HUES6 (cell line): Measurements from ENCODE around the gene FOXN1.

Source experiments
- H3K27ac ChIP-seq: 2 replicates; pipeline ENCODE4 v1.7.0; 2013; ENCODE audit warnings: low read depth, mild to moderate bottlenecking, low read length, inconsistent platforms
- H3K27me3 ChIP-seq: 2 replicates; pipeline ENCODE4 v1.6.1; 2013; ENCODE audit warnings: low read length; ENCODE audit not compliant: control insufficient read depth, insufficient read depth
- H3K36me3 ChIP-seq: 2 replicates; pipeline ENCODE4 v1.6.1; 2013; ENCODE audit warnings: low read length; ENCODE audit not compliant: control insufficient read depth, insufficient read depth
- H3K4me1 ChIP-seq: 2 replicates; pipeline ENCODE4 v1.6.1; 2013; ENCODE audit warnings: low read length; ENCODE audit not compliant: control insufficient read depth, insufficient read depth
- H3K4me3 ChIP-seq: 2 replicates; pipeline ENCODE4 v1.5.1; 2013; ENCODE audit warnings: low read depth, low read length
- H3K9ac ChIP-seq: one replicate; pipeline ENCODE4 v1.6.1; 2013; ENCODE audit warnings: mild to moderate bottlenecking, low read length
- H3K9me3 ChIP-seq: 2 replicates; pipeline ENCODE4 v1.6.1; 2013; ENCODE audit warnings: low read depth, low read length; ENCODE audit not compliant: control insufficient read depth, insufficient read depth

Gene FOXN1

GRCh38 chr17:28536532-28537218, 30.5 kb downstream of the FOXN1 start:
- Histone ChIP-seq H3K27me3 (no peaks in the 10 kb centered on the region), H3K9me3 (no peaks in the 10 kb centered on the region), H3K9ac (no peak overlapping the region), H3K4me3 (no peak overlapping the region), H3K4me1 (0 out of 2 replicates have a peak, but pooled peaks cover 5% of the 10 kb centered on the region), H3K36me3 (no peaks in the 10 kb centered on the region), H3K27ac (no peak overlapping the region)

- H3K4me1 ChIP-seq: 0 out of 2 replicates have a peak, but pooled peaks cover 5% of the 10 kb centered on the region
- H3K36me3 ChIP-seq: no peaks in the 10 kb centered on the region
- H3K4me3 ChIP-seq: no peak overlapping the region
- H3K9ac ChIP-seq: no peak overlapping the region
- H3K9me3 ChIP-seq: no peaks in the 10 kb centered on the region
- no peaks in the 10 kb centered on the region for H3K27me3 ChIP-seq
- H3K27ac ChIP-seq: no peak overlapping the region
Observed at GRCh38 chr17:28537219-28537610, 31.1 kb downstream of the FOXN1 start.

GRCh38 chr17:28538296-28538895, 32.2 kb downstream of the FOXN1 start:
- Histone ChIP-seq H3K36me3 (no peaks in the 10 kb centered on the region), H3K27ac (no peak overlapping the region), H3K4me3 (no peak overlapping the region)

GRCh38 chr17:28540231-28540630, 34.1 kb downstream of the FOXN1 start:
- H3K4me3 ChIP-seq: no peak overlapping the region
- peaks cover 11% of the 10 kb centered on the region for H3K4me1 ChIP-seq
- no peak overlapping the region for H3K27ac ChIP-seq
- H3K9ac ChIP-seq: no peak overlapping the region
- H3K36me3 ChIP-seq: no peaks in the 10 kb centered on the region
- H3K9me3 ChIP-seq: no peaks in the 10 kb centered on the region
- no peaks in the 10 kb centered on the region for H3K27me3 ChIP-seq

More at GRCh38 chr17:28538296-28538895, 32.2 kb downstream of the FOXN1 start:
- Histone ChIP-seq H3K9me3 (no peaks in the 10 kb centered on the region), H3K27me3 (no peaks in the 10 kb centered on the region), H3K4me1 (no peaks in the 10 kb centered on the region), H3K9ac (no peak overlapping the region)

- no peak overlapping the region for H3K9ac ChIP-seq
- H3K27me3 ChIP-seq: no peaks in the 10 kb centered on the region
- no peak overlapping the region for H3K4me3 ChIP-seq
- H3K9me3 ChIP-seq: no peaks in the 10 kb centered on the region
- H3K27ac ChIP-seq: no peak overlapping the region
- H3K36me3 ChIP-seq: peaks cover 2% of the 10 kb centered on the region; the same call in 1 of the 2 replicates
- peaks cover 14% of the 10 kb centered on the region for H3K4me1 ChIP-seq
Observed at GRCh38 chr17:28541439-28541838, 35.3 kb downstream of the FOXN1 start.

- no peaks in the 10 kb centered on the region for H3K9me3 ChIP-seq
- H3K27ac ChIP-seq: no peak overlapping the region
- no peaks in the 10 kb centered on the region for H3K27me3 ChIP-seq
- H3K4me1 ChIP-seq: peaks cover 21% of the 10 kb centered on the region
- no peak overlapping the region for H3K9ac ChIP-seq
- H3K4me3 ChIP-seq: no peak overlapping the region
- H3K36me3 ChIP-seq: peaks cover 11% of the 10 kb centered on the region; the same call in 1 of the 2 replicates
Observed at GRCh38 chr17:28544402-28545140, 38.4 kb downstream of the FOXN1 start.

- peaks cover 11% of the 10 kb centered on the region; the same call in 1 of the 2 replicates for H3K36me3 ChIP-seq
- H3K4me3 ChIP-seq: no peak overlapping the region
- no peaks in the 10 kb centered on the region for H3K27me3 ChIP-seq
- H3K27ac ChIP-seq: no peak overlapping the region
- no peak overlapping the region for H3K9ac ChIP-seq
- H3K4me1 ChIP-seq: peaks cover 23% of the 10 kb centered on the region
- no peaks in the 10 kb centered on the region for H3K9me3 ChIP-seq
Observed at GRCh38 chr17:28545141-28545503, 39.0 kb downstream of the FOXN1 start.

- H3K4me1 ChIP-seq: peaks cover 23% of the 10 kb centered on the region
- no peak overlapping the region for H3K4me3 ChIP-seq
- H3K27ac ChIP-seq: no peak overlapping the region
- H3K27me3 ChIP-seq: no peaks in the 10 kb centered on the region
- H3K9ac ChIP-seq: no peak overlapping the region
- no peaks in the 10 kb centered on the region for H3K9me3 ChIP-seq
- H3K36me3 ChIP-seq: peaks cover 11% of the 10 kb centered on the region; the same call in 1 of the 2 replicates
Observed at GRCh38 chr17:28545787-28546415, 39.8 kb downstream of the FOXN1 start.

GRCh38 chr17:28547096-28547622, 41.0 kb downstream of the FOXN1 start:
- H3K27me3 ChIP-seq: no peaks in the 10 kb centered on the region
- peaks cover 29% of the 10 kb centered on the region for H3K4me1 ChIP-seq
- no peaks in the 10 kb centered on the region for H3K9me3 ChIP-seq
- H3K9ac ChIP-seq: no peak overlapping the region
- H3K36me3 ChIP-seq: peaks cover 11% of the 10 kb centered on the region; the same call in 1 of the 2 replicates
- no peak overlapping the region for H3K4me3 ChIP-seq
- no peak overlapping the region for H3K27ac ChIP-seq

GRCh38 chr17:28547623-28548416, 41.7 kb downstream of the FOXN1 start:
- no peak overlapping the region for H3K4me3 ChIP-seq
- H3K9me3 ChIP-seq: no peaks in the 10 kb centered on the region
- no peak overlapping the region for H3K27ac ChIP-seq
- H3K4me1 ChIP-seq: peaks cover 31% of the 10 kb centered on the region
- peaks cover 11% of the 10 kb centered on the region; the same call in 1 of the 2 replicates for H3K36me3 ChIP-seq
- no peaks in the 10 kb centered on the region for H3K27me3 ChIP-seq
- H3K9ac ChIP-seq: no peak overlapping the region
